Caco-2 (cell line): ENCODE results near the gene CHMP5. TPM values are rescaled to one million over a fixed set of nuclear protein-coding genes. Genes with fewer than 3 reads are reported as not detected.

Experiments
- BruUV-seq: library from RNA; stranded (reverse); fragments of 400-500 nt; replicated peaks from 2 replicates; lab custom pipeline; 2021; lab: Mats Ljungman, UMichigan
- CTCF ChIA-PET: fragments of 300-600 bp; sonication (Branson Sonifier 250); formaldehyde crosslinking; loops from one replicate; lab custom pipeline; 2022; ENCODE audit warnings: antibody characterized with exemption; lab: Charles Lee
- POLR2A ChIA-PET: fragments of 300-600 bp; sonication (Branson Sonifier 250); formaldehyde crosslinking; loops from one replicate; lab custom pipeline; 2022; ENCODE audit warnings: antibody characterized with exemption; lab: Charles Lee
- DNase-seq, 2 experiments: peaks; one replicate each; pipeline versions ENCODE4 v3.0.0 to v3.0.0-alpha.2; 2020 to 2022
- H3K27me3 ChIP-seq: replicated peaks from 2 replicates; pipeline ENCODE4 v1.6.0; 2011; ENCODE audit warnings: low read length; ENCODE audit not compliant: control insufficient read depth, insufficient read depth
- H3K36me3 ChIP-seq: 2 replicates; pipeline ENCODE4 v1.5.1; 2011; ENCODE audit warnings: low read length; ENCODE audit not compliant: control insufficient read depth, insufficient read depth
- H3K4me1 ChIP-seq: fragments of 250-450 bp; sonication (Bioruptor Pico); 2 replicates; pipeline ENCODE4 v1.5.1; 2020; ENCODE audit warnings: mild to moderate bottlenecking
- H3K4me3 ChIP-seq: 2 replicates; pipeline ENCODE4 v1.5.1; 2011; ENCODE audit warnings: low read depth, mild to moderate bottlenecking, control low read depth, low read length
- H3K9me3 ChIP-seq: fragments of 250-450 bp; sonication (Bioruptor Pico); 2 replicates; pipeline ENCODE4 v1.5.1; 2020; ENCODE audit warnings: mild to moderate bottlenecking, moderate library complexity
- H3K27ac Mint-ChIP-seq: one replicate; pipeline ENCODE4 v1.8.0; 2022; ENCODE audit warnings: mixed read lengths; ENCODE audit not compliant: unreplicated experiment
- H3K27me3 Mint-ChIP-seq: one replicate; pipeline ENCODE4 v1.8.0; 2022; ENCODE audit warnings: mixed read lengths; ENCODE audit not compliant: insufficient read depth, unreplicated experiment
- H3K36me3 Mint-ChIP-seq: one replicate; pipeline ENCODE4 v1.8.0; 2022; ENCODE audit warnings: mild to moderate bottlenecking, mixed read lengths; ENCODE audit not compliant: insufficient read depth, unreplicated experiment
- H3K4me1 Mint-ChIP-seq: one replicate; pipeline ENCODE4 v1.8.0; 2022; ENCODE audit warnings: low read depth, mixed read lengths; ENCODE audit not compliant: unreplicated experiment
- H3K4me3 Mint-ChIP-seq: one replicate; pipeline ENCODE4 v1.8.0; 2022; ENCODE audit warnings: mild to moderate bottlenecking, moderate library complexity, mixed read lengths; ENCODE audit not compliant: unreplicated experiment
- H3K9me3 Mint-ChIP-seq: one replicate; pipeline ENCODE4 v1.8.0; 2022; ENCODE audit warnings: mixed read lengths; ENCODE audit not compliant: unreplicated experiment
- CTCF ChIP-seq, 2 experiments: fragments of 200-600 bp in 1 of 2; IDR thresholded peaks; 1 replicate in 1 of 2; 2 replicates in 1 of 2; pipeline versions ENCODE4 v1.5.1 to v1.8.0; 2011 to 2022; ENCODE audit warnings: antibody characterized with exemption in 1 of 2, control low read depth in 1 of 2, inconsistent platforms in 1 of 2, low read depth in 1 of 2, low read length in 1 of 2, mild to moderate bottlenecking in 1 of 2, moderate library complexity in 1 of 2; ENCODE audit not compliant: insufficient read depth in 1 of 2, severe bottlenecking in 1 of 2, unreplicated experiment in 1 of 2
- intact Hi-C: fragments of 100-400 bp; cut with micrococcal nuclease; formaldehyde crosslinking; loops from one replicate; pipeline ENCODE4 v1.10.0; 2022; ENCODE audit not compliant: unreplicated experiment
- total RNA-seq: library from RNA; stranded (reverse); gene quantifications from 2 replicates; pipeline ENCODE4 v1.2.3, GENCODE V29; 2022

CHMP5 gene
- total RNA-seq, 1 experiment from 2014 or later = 58.3 TPM

- no peaks in the 10 kb centered on the region for H3K9me3 Mint-ChIP-seq
- H3K4me3 Mint-ChIP-seq = no peak overlapping the region
- Histone ChIP-seq H3K27me3 (no peaks in the 10 kb centered on the region), H3K9me3 (no peaks in the 10 kb centered on the region), H3K4me3 (no peak overlapping the region), H3K36me3 (no peaks in the 10 kb centered on the region; the same call in 1 of the 2 replicates), H3K4me1 (peaks cover 17% of the 10 kb centered on the region; the same call in 1 of the 2 replicates)
- ChIA-PET POLR2A (no interaction called here), CTCF (no interaction called here)
- BruUV-seq = no TSS peak
- no peak for TF ChIP-seq CTCF (IDR thresholded peaks at IDR 0.05; ENCODE audit: insufficient read depth in 1 of 2, low read depth in 1 of 2, low read length in 1 of 2, severe bottlenecking in 1 of 2, unreplicated experiment in 1 of 2)
- H3K4me1 Mint-ChIP-seq = peaks cover 25% of the 10 kb centered on the region
- DNase-seq = no peak
- peaks cover 75% of the 10 kb centered on the region for H3K36me3 Mint-ChIP-seq
- no peak overlapping the region for H3K27ac Mint-ChIP-seq
- intact Hi-C loops = no loop called here
- no peaks in the 10 kb centered on the region for H3K27me3 Mint-ChIP-seq
These were observed 30.7 kb downstream of the CHMP5 start for GRCh38 chr9:33295571-33295970.

- peaks cover 19% of the 10 kb centered on the region for H3K4me1 Mint-ChIP-seq
- Histone ChIP-seq H3K27me3 (no peaks in the 10 kb centered on the region), H3K36me3 (no peaks in the 10 kb centered on the region; the same call in 1 of the 2 replicates), H3K4me3 (no peak overlapping the region), H3K9me3 (no peaks in the 10 kb centered on the region), H3K4me1 (peaks cover 8% of the 10 kb centered on the region; the same call in 1 of the 2 replicates)
- peaks cover 70% of the 10 kb centered on the region for H3K36me3 Mint-ChIP-seq
- H3K27me3 Mint-ChIP-seq = no peaks in the 10 kb centered on the region
- no peak for TF ChIP-seq CTCF (IDR thresholded peaks at IDR 0.05; ENCODE audit: insufficient read depth in 1 of 2, low read depth in 1 of 2, low read length in 1 of 2, severe bottlenecking in 1 of 2, unreplicated experiment in 1 of 2)
- no peaks in the 10 kb centered on the region for H3K9me3 Mint-ChIP-seq
- CTCF ChIA-PET = no interaction called here
- no peak overlapping the region for H3K27ac Mint-ChIP-seq
- intact Hi-C loops = no loop called here
- DNase-seq = no peak
- no peak overlapping the region for H3K4me3 Mint-ChIP-seq
- no TSS peak for BruUV-seq
- POLR2A ChIA-PET = no interaction called here
These were observed 32.6 kb downstream of the CHMP5 start for GRCh38 chr9:33297432-33297831.

- no peaks in the 10 kb centered on the region for H3K27me3 Mint-ChIP-seq
- Histone ChIP-seq H3K4me1 (no peaks in the 10 kb centered on the region), H3K36me3 (peaks cover 3% of the 10 kb centered on the region), H3K4me3 (no peak overlapping the region), H3K9me3 (no peaks in the 10 kb centered on the region), H3K27me3 (no peaks in the 10 kb centered on the region)
- no peak overlapping the region for H3K27ac Mint-ChIP-seq
- H3K9me3 Mint-ChIP-seq = no peaks in the 10 kb centered on the region
- peaks cover 53% of the 10 kb centered on the region for H3K36me3 Mint-ChIP-seq
- peaks cover 13% of the 10 kb centered on the region for H3K4me1 Mint-ChIP-seq
- DNase-seq = no peak
- intact Hi-C loops = no loop called here
- no peak overlapping the region for H3K4me3 Mint-ChIP-seq
- ChIA-PET POLR2A (interaction anchor here (1.6 kb wide), 1 partner anchor 10 kb away, joined by 4 read pairs; the partner anchor contains the start of gene NFX1), CTCF (no interaction called here)
- no peak for TF ChIP-seq CTCF (IDR thresholded peaks at IDR 0.05; ENCODE audit: insufficient read depth in 1 of 2, low read depth in 1 of 2, low read length in 1 of 2, severe bottlenecking in 1 of 2, unreplicated experiment in 1 of 2)
- no TSS peak for BruUV-seq
These were observed 35.7 kb downstream of the CHMP5 start for GRCh38 chr9:33300546-33300945.
